Suppressor macrophage treated with lipopolysaccharide for 4 hours (primary cell): ENCODE measurements around the gene NDFIP1.
"Not testable (repeated sequence)": the region's sequence is repeated elsewhere in the genome, so short reads cannot be mapped to it uniquely, and the experiment has no call there.

Experiments
- DNase-seq: peaks from one replicate; pipeline ENCODE4 v3.0.0-alpha.2; 2020

NDFIP1 gene

DNA sequence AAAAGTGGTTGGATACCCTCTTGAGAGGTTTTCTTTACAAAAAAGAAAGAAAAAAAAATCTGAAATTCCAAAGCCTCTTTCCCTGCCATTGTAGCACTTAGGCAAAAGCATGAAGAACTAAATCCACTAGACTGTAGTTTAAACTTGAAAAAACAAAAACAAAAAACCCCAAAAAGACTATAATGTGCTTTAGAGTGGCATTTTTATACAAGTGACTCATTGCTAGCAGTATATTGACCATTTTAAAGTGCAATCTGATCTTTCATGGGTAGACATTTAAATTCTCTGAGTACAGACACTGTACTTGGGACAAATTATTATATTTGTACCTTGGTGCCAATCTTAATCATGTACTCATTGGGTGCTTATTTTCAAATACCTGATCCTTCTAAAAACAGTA is 50.8 kb downstream of the NDFIP1 start:
- DNase-seq = no peak

DNA sequence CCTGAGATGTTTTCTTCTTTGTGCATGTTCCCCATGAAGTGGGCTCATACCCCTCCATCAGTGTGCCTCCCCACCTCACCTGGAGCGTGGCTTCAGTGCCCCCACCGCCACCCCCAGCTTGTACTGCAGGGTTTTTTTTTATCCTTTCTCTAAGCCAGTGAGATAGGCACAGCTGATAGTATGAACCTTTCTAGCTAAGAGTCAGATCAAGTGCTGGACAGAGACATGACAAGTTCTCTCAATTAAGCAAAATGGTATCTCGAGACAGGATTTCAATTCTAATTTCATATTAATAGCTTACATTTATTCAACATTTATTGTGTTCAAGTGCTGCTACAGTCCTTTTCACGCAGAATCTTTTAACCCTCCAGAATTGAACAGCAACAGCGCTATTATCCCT is 55.7 kb downstream of the NDFIP1 start:
- DNase-seq = no peak

DNA sequence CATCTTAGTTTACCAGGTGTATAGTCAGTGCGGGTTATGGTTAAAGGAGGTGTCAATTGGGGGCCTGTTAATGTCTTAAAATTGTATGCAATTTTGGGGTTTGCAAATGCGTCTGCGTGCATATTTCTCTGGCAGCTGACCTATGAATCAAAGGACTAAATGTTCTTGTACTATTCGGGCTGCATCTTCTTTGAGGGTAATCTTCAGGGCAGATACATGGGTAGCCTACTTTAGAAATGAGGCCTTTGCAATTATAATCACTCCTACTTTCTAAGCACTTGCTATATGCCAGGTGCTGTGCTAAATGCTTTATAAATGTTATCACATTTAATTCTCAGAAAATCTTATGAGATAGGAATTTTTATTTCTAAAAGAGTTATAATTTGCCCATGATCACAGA is 58.2 kb downstream of the NDFIP1 start:
- DNase-seq = no peak

DNA sequence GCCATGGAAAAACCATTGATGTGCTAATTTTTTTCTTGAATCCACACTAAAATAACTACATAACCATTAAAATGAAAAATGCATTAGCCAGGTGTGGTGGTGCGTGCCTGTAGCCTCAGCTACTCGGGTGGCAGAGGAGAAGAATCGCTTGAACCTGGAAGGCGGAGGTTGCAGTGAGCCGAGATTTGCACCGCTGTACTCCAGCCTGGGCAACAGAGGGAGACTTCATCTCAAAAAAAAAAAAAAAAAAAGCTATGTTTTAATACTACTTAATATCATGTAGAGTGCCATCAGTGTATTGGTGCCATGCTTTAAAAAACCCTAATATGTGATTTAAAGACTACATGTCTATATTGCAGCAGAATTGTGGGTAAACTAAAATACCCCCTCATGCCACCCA is 58.9 kb downstream of the NDFIP1 start:
- DNase-seq = no peak

DNA sequence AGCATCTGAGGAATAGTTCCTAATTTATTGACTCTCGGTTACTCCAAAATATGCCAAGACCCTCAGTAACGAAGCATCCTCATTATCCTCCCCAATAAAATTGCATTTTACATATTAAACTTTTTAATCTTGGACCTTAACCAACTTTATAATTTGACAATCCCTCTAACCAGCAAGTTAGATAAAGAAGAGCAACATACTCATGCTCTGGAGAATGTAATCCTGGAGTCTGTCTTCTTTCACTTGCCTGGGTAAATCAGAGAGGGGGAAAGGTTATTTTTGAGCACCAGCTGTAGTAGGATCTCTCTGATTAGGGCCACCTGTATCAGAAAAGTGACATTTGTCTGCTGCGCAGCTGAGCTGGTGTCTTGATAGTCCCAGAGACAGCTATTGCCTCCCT is 59.8 kb downstream of the NDFIP1 start:
- no peak for DNase-seq

DNA sequence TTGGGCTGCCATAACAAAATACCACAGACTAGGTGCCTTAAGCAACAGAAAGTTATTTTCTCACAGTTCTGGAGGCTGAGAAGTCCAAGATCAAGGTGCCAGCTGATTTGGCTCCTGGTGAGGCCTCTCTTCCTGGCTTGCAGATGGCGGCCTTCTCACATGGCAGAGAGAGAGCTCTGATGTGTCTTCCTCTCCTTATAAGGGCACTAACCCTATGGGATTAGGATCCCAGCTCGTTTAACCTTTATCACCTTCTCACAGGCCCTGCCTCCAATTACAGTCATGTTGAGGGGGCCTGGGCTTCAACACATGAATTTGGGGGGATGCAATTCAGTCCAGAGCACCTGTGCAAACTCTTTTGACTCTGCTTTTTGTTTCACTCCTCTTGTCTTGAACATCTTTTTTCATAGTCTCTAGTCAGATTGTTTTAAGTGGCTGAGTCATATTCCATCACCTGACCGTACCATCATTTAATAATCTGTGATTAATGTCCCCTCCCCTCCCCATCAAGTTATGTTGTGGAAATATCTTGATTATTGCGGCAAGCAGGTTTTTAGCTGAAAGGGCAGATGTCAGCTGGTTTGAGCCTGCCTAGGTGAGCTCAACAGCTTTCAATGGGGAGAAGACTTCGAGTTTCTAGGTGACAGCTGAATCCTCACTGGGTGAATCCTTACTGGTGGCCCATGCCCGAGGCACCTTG is 61.8 kb downstream of the NDFIP1 start:
- DNase-seq = no peak

DNA sequence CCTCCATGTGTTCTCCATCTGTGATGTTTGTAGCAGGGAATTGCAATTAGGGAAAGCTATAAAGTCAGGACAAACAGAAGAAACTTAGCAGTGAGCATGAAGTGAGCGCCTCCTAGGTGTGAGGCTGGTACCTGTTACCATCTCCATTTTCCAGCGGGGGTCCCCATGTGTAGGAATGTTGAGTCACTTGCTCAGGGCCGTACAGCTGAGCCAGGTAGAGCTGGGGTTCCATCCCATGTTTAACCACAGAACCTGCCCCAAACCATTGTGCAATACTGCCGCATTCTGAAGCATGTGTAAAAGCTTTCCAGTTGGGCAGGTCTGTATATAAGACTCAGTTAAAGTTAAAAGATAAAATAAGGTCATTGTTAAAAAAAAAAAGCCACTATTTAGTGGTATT is 62.7 kb downstream of the NDFIP1 start:
- DNase-seq = no peak

DNA sequence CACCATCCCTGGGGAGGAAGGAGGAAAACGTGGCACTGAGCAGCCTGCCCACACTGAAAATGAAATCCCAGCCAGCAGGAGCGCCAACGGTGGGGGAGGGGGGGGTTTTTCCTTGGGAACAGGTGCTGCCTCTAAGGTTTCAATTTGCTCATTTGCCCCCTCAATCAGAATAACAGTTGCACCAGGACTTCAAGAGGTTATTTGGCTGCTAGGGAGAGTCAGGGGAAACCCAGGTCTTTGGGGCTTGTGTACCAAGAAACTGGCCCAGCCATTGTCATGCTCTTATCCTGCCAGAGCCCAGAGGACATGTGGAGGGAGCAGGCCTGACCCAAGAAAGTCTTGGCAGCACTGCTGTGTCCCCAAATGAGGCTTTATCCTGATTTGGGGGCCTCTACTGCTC is 66.5 kb downstream of the NDFIP1 start:
- no peak for DNase-seq

DNA sequence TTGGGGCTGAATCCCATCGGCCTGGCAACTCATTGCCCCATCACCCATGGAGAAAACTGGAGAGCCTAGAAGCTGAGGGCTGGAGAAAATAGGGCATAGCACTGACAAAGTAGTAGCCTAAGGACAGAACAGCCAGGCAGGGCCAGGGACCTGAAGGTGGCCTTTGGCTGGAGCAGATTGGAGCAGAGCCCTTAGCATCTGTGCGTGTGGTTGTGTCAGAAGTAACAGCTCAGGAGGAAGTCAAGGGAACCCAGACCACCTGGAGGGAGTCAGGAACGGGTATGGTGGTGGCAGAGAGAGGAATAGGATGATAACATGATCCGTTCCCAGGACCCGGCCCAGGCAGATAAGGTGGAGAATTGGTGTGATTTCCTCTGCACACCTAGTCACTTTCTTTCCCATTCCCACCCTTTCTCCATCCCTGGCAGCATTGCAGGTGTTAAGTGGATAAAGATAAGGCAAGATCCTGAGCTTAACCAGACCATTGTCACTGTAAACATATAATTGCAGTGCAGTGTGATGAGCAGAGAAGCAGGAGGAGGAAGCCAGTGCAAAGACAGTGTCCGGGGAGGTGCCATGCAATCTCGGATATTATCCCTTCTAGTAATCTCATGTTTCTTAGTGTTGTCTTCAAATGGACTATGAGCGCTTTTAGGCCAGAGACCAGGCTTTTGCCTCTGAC is 67.0 kb downstream of the NDFIP1 start:
- no peak for DNase-seq

DNA sequence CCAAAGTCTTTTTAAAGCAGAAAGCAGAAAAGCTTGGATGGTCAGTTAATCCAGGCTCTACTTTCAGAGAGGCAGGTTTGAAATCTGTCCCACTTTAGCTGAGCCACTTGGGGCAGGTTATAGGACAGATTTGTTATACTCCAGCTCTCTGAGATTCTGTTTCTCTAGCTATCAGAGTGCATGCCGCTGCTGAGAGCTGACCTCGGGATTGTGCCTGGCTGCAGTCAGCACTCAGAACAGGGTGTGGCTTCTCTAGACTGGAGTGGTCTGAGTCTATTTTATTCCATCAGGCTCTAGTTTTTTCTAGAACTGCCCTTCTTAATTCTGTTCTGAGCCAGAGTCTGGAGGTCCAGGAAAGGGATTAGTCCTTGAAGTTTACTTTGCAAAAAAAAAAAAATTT is 67.7 kb downstream of the NDFIP1 start:
- no peak for DNase-seq

DNA sequence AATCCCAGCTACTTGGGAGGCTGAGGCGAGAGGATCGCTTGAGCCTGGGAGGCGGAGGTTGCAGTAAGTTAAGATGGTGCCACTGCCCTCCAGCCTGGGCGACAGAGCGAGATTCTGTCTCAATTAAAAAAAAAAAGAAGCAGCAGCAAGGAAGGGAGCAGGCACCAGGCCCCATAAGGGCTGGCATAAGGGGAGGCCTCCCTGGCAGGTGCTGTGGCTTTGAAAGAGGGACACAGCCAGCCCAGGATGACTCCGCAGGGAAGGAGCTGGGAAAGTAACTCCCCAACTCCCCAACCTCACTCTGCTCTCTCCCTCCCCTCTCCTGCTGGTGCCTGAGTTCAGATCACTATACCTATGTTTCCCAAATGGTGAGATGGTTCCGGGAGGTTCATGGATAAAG is 70.1 kb downstream of the NDFIP1 start:
- DNase-seq = no peak

DNA sequence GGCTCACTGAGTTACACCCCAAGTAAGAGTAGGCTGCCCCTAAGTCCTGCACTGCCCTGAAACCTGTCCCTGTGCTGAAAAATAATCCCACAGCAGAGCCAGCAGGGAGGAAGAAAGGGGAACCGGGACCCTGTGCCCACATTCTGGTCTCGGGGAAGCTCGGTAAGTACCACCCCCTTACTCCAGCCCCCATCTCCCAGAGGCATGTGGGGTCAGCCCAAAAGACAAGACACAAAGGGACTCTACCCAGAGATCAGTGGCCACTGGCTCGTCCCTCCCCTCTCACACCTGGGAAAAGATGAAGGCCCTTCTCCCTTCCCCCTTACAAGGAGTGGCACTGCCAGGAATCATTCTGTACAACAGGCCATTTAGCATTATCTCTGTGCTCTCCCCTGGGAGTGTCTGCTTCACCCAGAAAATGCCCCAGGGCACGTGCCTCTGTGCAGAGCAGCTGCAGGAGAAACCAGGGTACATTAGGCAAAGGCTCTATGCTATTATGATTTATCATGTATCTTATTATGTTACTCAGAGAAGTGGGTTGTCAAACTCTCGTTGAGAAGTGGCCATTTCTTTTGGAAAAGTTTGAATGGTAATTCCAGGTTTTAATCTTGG is 71.3 kb downstream of the NDFIP1 start:
- no peak for DNase-seq

DNA sequence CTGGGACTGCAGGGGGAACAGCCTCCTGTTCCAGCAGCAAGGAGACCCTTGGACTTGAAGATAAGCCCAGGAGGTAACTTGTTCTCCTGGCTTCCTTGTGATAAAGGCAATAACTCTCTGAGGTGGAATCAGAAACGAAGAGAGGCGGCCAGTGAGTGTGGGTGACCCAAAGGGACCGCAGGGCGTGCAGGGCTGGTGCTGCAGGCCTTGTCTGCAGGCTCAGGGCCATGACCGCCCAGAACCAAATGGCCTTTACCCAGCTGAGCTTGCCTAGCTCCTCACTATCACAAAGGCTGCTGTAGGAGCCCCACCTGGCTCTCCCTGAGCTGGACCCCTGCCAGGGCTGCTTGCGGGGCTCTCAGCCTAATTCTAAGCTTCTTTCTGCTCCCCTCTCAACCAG is 72.5 kb downstream of the NDFIP1 start:
- DNase-seq = no peak

DNA sequence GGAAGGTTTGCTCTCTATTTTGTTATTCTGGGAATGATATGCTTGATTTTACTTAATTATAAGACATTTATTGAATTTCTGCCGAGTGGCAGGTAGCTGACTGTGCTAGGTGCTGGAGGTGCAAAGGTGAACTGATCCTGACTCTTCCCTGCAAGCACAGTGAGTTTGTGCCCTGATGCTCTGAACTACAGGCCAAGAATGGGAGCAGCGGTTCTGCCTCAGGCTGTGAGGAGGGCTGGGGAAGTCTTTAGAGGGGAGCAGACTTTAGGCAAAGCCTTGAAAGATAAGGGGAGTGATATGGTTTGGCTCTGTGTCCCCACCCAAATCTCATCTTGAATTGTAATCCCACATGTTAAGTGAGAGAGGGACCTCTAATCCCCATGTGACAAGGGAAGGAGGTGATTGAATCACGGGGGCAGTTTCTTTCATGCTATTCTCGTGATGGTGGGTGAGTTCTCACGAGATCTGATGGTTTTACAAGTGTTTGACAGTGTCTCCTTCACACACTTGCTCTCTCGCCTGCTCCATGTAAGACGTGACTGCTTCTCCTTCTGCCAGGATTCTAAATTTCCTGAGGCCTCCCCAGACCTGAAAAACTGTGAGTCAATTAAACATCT is 73.1 kb downstream of the NDFIP1 start:
- no peak for DNase-seq

DNA sequence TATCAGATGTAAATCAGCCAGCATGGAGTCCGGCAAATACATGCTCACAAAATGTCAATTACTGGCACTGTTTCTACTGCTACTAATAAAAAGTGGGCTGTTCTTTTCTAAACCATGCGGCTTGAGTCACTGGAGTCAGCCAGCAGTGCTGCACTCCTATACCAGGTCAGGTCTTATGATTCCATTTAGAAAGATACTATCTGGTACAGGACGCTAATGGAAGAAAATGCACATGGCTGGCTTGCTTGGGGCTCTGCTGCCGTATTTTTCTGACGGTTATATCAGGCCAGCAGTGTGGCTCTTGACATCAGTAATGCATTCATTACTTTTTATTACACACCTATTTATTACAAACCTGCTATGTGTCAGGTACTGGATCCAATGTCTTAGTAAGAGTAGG is 74.3 kb downstream of the NDFIP1 start:
- no peak for DNase-seq

DNA sequence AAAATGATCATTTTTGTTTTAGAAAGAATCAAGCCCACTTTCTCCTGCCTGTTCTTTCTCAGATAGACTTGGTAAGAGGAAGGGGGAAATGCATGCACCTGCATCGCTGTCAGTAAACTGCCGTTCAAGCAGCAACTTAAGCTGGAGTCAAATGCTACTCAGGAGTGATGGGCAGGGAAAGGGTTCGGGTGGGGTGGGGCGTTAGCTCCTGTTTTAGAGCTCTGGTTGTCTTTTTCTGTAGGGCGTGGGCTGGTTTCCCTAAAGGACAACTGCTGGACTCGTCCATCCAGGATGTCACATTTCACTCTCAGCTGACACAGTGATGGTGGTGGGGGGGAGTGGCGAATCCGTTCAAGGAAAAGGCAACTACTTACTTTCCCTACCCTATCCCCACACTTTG is 75.0 kb downstream of the NDFIP1 start:
- DNase-seq = no peak

DNA sequence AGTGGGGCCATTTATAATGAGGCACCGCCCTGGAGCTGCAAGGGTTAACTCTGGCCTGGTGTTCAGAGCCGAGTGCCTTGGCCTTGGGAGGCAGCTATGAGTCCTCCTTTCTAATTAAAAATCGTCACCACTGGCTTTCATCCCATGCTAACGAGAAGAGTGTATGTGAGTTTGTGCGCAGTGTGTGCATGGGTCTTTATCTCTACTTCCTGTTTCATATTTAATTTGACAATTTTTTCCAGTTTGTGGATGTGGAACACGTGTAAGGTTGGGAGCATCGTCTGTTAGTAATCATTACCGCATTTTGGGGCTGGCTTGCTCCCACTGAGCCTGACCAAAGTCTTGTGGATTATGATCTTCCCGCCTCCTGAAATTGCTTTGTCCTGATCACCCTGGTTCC is 76.4 kb downstream of the NDFIP1 start:
- no peak for DNase-seq

DNA sequence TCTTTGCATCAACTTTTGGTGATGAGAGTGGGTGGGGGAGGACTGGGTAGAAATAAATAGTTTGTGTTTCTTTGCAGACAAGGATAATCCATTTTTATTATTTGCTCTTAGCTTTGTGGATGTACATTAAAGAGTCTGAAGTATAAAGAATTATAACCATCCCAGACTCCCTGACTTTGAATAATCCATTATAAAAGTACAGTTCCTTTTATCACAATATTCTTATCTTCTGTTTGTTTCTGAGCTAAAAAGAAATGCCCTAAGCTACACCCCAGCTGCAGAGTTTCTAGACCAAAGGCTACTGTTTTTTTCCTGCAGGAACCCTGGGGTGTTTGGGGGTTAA is 77.9 kb downstream of the NDFIP1 start:
- DNase-seq = no peak

DNA sequence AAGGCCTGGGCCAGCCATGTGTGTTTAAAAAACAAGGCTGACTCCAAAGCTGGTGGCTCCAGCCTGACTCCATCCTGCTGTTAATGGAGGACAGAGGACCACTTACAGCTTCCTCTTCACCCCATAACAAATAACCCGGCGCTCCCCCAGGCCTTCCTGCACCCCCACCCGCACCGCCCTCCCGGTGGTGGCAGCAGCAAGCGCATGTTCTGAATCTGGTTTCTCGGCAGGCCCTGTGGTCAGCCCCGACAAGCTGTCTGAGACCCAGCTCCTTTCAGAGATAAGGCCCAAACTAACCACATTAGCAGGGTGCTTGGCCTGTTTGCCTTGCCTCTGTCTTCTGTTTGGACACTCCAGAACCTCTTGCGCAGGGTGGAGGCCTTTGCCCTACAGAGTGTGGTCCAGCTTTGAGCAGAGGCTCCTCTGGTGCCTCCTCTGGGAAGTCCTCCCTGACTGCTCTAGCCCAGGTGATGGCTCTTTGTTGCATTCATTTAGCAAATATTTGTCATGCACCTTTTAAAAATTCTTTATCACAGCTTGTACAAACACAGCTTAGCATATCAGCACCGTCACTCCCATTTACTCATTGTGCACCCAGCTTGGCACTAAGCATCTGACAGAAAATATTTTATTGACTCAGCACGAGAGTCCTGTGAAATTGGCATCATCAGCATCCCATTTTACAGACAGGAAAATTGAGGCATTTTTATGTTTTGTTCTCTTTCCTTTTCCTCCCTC is 78.4 kb downstream of the NDFIP1 start:
- no peak for DNase-seq

DNA sequence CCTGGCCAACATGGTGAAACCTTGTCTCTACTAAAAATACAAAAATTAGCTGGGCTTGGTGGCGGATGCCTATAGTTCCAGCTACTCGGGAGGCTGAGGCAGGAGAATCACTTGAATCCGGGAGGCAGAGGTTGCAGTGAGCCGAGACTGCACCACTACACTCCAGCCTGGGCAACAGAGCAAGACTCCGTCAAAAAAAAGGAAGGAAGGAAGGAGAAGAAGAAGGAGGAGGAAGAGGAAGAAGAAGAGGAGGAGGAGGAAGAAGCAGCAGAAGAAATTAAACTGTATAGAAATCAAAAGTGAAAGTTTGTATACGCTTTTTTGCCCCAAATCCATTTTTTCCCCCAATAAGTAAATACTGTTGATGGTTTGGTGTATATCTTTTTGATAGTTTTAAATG is 80.1 kb downstream of the NDFIP1 start:
- DNase-seq = not testable (repeated sequence)

DNA sequence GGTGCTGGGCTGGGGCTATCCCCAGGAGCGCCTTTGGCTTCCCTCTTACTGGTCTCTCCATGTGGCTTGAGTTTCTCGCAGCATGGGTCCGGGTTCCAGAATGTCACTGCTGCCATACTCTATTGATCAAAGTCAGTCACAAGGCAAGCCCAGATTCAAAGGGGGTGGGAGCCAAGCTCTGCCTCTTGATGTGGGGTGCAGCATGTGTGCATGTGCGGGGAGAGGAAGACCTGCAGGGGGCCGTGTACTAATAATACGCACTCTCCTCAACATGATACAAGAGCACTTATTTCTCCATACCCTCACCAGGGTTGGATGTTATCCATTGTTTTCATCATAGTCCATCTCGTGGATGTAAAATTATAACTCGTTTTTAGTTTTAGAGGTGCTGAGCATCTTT is 81.2 kb downstream of the NDFIP1 start:
- no peak for DNase-seq

DNA sequence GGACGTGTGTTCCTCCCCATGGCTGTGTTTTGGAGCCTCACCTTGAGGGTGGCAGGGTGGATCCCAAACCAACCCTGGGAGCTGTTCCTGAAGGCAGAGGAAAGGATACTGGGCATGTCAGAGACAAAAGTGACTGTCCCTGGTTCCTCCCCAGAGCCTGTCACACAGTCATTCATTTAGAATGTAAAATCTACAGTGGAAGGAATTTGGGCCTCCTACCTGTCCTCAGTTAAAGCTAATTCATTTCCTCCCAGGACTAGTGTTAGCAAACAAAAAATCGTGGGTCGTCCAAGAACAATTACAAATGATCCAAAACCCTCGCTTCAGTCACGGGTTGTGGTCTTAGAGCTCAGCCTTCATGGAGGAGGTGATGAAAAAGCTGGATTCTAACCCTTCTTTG is 83.2 kb downstream of the NDFIP1 start:
- DNase-seq = no peak

DNA sequence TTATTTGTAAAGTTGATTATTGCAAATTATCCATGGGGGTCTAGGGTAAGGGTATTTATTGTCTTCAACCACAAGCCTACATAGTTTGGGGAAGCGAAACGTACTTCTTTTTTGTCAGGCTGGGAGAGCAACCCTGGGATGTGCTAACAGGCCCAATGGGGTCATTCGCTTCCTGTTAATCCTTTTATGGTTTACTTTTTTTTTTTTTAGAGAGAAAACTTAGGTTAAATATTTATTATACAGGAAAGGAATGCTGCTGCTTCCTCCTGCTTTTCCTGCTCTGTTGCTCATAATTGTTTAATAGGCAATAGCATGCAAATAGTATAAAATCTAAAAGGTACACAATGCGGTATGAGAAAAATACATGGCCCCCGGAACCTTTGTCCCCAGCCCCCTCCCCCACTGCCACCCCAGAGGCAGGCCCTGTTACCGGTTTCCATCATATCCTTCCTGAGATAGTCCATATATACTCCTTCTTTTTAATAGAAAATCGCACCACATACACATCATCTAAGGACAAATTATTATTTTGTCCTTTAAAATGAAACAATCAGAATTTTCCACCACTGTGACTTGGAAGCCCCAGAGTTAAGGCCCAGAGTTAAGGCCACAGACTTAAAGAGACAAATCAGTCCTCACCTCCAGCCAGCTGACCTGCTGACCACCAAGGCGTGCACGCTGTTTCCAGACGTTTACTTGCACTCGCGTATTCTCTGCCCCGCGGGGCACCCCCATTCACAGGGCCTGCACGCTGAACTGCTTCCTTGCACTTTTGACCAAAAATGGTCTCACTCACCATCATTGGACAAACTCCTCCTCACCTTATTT is 83.9 kb downstream of the NDFIP1 start:
- peak; percentile 19 for DNase-seq
